ENCODE results near the gene UQCRHL. TPM values are rescaled to one million over a fixed set of nuclear protein-coding genes. Genes with fewer than 3 reads are reported as not detected.
A peak's percentile ranks its signal among the peaks of the same experiment; 100 is the strongest.
"Not testable (repeated sequence)": the region's sequence is repeated elsewhere in the genome, so short reads cannot be mapped to it uniquely, and the experiment has no call there.

The UQCRHL gene
- total RNA-seq = 1.5 and 1.6 TPM in 2 replicates
- 3.6 TPM for polyA plus RNA-seq (2012)

DNA sequence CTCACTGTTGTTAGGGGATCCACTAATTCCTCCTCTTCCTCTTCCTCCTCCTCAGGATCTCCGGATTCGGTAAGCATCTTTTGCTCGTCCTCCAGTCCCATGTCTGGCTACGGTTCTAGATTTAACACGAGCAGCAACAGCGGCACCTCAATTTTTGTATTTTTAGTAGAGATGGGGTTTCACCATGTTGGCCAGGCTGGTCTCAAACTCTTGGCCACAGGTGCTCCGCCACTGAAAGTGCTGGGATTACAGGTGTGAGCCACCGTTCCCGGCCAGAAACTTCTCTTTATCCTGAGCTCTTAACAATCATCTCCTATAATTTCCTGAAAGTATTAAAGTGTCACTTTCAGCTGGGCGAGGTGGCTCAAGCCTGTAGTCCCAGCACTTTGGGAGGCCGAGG lies at the start of gene UQCRHL:
TSS of gene UQCRHL (minus strand) at position 101 of the 400 bp plus-strand sequence. CDS start at position 101, 0 bp downstream.
- DNase-seq (ENCODE audit: low read depth) = not testable (repeated sequence)

- DNase-seq (ENCODE audit: low read depth) = no peak
Observed at GRCh38 chr1:15856888-15857287, 49.4 kb upstream of the UQCRHL start.

DNA sequence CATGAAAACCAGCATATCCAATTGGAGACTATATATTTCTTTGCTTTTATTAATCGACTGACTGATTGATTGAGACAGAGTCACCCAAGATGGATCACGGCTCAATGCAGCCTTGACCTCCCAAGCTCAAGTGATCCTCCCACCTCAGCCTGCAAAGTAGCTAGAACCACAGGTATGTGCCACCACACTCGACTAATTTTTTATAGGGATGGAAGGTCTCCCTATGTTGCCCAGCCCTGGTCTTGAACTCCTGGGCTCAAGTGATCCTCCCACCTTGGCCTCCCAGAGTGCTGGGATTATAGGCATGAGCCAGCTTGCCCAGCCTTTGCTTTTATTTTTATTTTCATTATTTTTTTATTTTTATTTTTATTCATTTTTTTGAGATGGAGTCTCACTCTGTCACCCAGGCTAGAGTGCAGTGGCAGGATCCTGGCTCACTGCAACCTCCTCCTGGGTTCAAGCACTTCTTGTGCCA lies 45.4 kb upstream of the UQCRHL start:
- no peak for DNase-seq (ENCODE audit: low read depth)

DNA sequence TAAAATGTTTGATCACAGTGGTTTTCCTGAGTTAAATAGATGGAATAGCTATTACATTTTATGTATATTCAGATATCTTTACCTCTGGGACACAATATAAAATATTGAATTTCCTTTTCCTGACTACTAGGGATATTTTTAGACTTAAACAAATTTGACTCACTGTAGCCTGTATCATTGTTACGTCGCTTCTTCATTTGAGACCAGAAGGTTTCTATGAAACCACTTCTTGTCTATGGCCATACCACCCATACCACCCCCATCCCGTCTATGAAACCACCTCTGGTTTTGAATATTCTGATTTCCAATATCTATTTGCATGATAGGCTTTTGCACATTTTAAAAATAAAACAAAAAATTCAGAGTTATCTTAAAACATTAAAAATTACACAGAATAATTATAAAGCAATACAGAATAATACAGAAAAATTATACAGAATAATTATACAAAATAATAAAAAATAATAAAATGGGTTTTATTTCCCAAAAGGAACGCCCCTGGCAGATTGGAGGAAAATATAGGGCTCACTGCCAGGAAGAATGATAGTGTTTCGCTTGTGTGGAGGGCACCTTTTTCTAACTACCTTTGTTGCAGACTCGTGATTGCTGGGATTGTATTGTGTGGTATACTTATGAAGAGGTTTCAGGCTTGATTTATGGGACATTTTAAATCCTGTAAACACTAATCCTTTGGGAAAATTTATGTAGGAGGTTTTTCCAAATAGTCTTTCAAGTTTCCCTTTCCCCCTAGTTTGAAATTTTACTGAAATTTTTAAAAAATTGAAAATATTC lies 44.8 kb upstream of the UQCRHL start:
- peak; percentile 16 for DNase-seq (ENCODE audit: low read depth)

- DNase-seq (ENCODE audit: low read depth) = no peak
Observed at GRCh38 chr1:15851210-15852035, 44.0 kb upstream of the UQCRHL start.

DNA sequence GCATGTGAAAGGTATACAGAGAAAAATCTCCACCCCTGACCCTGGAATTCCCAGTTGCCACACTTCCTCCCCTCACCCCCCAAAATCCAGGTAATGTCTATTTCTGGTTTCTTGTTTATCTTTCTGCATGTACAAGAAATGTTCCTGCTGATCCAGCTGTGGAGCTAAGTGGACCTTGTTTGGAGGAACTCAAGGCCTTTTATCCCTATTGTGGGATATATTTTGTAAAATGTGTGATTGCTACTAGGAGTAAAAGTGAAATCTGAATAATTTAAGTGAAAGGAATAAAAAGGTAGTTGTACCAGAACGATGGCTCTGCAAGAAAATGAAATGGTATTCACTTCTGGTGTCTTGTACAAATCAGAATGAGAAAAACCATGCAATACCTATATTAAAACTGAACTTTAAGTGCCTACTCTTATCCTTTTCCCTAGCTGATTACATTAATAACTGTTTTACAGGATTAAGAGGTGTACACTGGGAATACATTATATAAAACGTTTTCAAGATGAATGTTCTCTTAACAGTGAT lies 43.1 kb upstream of the UQCRHL start:
- no peak for DNase-seq (ENCODE audit: low read depth)

DNA sequence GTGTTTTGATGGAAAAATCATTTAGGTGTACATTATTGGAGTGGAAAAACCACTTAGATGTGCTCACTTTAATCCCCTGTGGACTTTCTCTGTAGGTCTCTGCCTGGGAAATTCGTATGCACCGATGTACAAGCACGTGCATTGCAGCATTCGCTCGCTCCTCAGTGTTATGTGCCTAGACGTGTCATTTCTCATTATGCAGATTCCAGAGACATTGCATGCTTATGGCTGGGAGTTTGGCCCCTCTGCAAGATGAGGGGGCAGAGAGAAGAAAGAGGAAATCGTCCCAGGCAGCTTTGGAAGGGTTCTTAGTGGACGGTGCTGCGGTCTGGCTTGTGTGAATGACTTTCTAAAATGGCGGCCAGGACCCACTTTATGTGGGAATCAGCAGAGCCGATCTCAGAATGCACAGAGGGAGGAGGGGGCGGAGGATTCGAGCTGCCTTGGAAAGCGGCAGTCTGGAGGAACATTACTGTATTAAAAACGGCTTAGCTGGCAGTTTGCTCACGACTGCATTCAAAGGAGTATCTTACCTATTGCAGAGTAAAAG lies 42.4 kb upstream of the UQCRHL start:
- peak; percentile 50 for DNase-seq (ENCODE audit: low read depth)

GRCh38 chr1:15848929-15849774 lies 41.7 kb upstream of the UQCRHL start:
- DNase-seq (ENCODE audit: low read depth) = peak; percentile 81

GRCh38 chr1:15848143-15848928 lies 40.9 kb upstream of the UQCRHL start:
- DNase-seq (ENCODE audit: low read depth) = peak; percentile 37

- DNase-seq (ENCODE audit: low read depth) = no peak
Observed at GRCh38 chr1:15847893-15848142, 40.4 kb upstream of the UQCRHL start.

DNA sequence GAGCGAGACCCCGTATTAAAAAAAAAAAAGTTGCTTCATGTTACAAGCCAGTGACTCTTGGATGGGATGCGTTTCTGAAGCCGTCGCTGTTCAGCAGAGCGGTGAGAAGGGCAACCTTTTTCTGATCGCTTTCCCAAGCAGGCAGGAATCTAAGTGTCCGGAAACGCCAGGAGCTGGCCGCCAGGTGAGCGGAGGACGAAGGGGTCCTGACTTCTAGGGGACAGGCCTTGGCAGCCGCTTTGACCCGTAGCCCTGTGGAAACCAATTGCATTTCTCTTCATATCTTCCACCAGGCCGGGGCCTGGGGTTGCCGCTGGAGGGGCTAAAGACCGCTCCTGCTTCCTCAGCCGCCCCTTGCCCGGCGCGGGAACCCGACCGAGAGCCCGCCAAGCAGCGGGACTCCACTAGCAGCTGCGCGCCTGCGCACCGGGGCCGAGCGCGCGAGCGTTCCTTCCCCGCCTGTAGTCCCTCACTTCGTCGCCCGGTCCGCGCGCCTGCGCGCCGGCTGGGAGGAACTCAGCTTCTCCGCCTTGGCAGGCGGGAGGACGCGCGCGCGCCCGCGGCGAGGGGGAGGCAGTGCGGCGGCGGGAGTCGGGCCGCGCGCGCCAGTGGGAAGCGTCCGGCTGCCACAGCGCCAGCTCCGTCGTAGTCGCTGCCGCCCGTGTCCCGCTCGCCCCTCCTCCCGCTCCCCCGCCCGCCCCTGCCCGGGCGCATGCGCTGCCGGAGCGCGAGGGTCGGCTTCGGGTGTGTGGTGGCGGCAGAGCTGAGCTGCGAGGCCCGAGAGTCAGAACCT lies 39.8 kb upstream of the UQCRHL start, which contains the start of gene SPEN:
TSS of gene SPEN (plus strand) at position 608 of the 793 bp plus-strand sequence. CDS start 361 bp downstream, outside the sequence.
- peak; percentile 98 for DNase-seq (ENCODE audit: low read depth)

- DNase-seq (ENCODE audit: low read depth) = not testable (repeated sequence)
Observed at GRCh38 chr1:15846056-15846455, 38.6 kb upstream of the UQCRHL start.

GRCh38 chr1:15843826-15844572 lies 36.5 kb upstream of the UQCRHL start:
- peak; percentile 14 for DNase-seq (ENCODE audit: low read depth)

DNA sequence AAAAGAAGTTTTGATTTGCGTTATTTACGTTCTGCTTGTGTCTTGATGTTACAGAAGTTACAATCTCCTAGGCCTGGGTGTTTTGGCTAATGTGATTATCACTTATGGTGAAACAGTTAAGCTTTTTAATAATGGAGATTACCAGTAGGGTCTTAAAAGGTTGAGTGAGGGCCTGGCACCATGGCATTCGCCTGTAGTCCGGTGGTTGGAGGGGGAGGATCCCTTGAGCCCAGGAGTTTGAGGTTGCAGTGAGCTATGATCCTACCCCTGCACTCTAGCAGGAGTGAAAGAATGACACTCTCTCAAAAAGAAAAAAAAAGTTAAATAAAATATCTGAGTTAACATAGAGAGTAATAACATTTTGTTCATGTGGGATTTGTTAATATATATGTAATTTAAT lies 31.3 kb upstream of the UQCRHL start:
- no peak for DNase-seq (ENCODE audit: low read depth)

DNA sequence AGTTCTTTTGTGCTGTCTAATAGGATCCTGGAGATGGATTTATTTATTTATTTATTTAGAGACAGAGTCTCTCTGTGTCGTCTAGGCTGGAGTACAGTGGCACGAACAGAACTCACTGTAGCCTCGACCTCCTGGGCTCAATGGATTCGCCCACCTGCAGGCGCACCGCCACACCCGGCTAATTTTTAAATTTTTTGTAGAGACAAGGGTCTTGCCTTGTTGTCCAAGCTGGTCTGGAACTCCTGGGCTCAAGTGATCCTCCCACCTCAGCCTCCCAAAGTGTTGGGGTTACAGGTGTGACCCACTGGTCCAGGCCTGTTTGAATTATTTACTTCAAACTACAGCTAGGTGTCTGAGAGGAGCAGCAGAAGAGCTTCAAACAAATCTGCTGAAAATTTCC lies 30.5 kb upstream of the UQCRHL start:
- no peak for DNase-seq (ENCODE audit: low read depth)

GRCh38 chr1:15836772-15837669 lies 29.6 kb upstream of the UQCRHL start:
- no peak for DNase-seq (ENCODE audit: low read depth)

GRCh38 chr1:15836511-15836771 lies 29.0 kb upstream of the UQCRHL start:
- DNase-seq (ENCODE audit: low read depth) = not testable (repeated sequence)
